ENCODE results near the gene RNF123.
"Not testable (repeated sequence)": the region's sequence is repeated elsewhere in the genome, so short reads cannot be mapped to it uniquely, and the experiment has no call there.

Gene RNF123

DNA sequence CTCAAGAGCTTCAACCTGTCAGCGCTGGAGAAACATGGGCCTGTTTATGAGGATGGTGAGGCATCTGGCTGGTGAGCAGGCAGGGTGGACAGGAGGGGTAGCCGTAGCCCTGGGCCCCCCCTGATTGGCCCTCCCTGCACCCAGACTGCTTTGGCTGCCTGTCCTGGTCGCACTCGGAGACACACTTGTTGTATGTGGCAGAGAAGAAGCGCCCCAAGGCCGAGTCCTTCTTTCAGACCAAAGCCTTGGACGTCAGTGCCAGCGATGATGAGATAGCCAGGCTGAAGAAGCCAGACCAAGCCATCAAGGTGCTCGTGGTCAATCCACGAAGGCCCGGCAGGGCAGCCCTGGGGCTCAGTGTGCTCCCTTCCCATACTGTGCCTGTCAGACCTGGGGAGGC, 13.4 kb upstream of the RNF123 start:
- FAIRE-seq: no peak
- DNase-seq (ENCODE audit: insufficient read length, low spot score): no peak

DNA sequence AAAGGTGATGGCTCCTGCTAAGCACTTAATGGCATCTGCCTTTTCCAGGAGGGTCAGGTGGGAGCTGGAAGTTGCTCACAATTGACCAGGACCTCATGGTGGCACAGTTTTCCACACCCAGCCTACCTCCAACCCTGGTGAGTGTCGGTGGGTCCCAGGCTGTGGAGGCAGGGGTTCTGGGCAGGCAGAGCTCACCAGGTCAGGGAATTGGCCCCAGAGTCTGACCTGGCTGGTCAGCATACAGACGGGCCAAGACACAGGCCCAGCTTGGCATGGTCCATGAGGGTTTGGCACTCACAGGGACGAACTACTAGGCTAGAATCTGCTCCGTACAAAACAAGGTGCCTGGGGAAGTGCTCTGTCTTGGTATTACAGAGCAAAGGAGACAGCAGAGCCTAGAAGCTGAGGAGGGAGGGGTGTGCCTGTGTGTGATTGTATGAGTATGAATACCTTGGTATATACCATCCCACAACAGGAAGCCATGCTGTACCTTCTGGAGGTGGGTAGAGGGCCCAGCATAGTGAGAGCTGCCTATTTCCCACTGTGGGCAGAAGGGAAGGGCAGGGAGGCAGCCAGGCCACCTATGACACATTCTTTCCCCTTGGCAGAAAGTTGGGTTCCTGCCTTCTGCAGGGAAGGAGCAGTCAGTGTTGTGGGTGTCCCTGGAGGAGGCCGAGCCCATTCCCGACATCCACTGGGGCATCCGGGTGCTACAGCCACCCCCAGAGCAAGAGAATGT, 8.7 kb upstream of the RNF123 start:
- FAIRE-seq (no peak), DNase-seq (ENCODE audit: insufficient read length, low spot score) (no peak)

DNA sequence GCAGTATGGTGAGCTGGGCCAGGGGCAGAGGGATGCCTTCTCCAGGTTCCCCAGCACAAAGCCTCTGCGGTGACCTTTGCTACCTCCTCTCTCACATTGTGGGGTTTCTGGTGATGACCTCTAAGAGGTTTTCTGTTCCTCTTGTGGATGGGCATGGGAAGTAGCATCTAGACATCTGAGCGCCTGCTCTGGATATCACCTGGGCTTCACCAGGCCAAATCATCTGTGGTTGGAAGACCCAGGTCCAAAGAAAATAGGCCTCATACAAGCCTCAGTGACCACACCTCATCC, 8.2 kb upstream of the RNF123 start:
- no peak for FAIRE-seq
- DNase-seq (ENCODE audit: insufficient read length, low spot score): no peak

DNA sequence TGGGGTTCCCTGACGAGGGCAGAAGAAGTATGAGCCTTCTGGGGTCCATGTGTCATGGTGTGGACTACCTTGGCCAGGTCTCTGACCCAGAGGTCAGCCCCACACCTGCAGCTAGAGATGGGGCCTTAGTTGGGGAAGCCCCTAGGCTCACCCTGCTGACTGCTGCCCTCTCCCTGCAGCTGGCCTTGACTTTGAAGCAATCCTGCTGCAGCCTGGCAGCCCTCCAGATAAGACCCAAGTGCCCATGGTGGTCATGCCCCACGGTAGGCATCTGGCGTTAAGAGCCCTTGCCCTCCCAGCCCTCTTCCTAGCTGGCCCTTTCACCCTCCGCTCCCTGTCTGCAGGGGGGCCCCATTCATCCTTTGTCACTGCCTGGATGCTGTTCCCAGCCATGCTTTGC, 7.8 kb upstream of the RNF123 start:
- FAIRE-seq (no peak), DNase-seq (ENCODE audit: insufficient read length, low spot score) (no peak)

DNA sequence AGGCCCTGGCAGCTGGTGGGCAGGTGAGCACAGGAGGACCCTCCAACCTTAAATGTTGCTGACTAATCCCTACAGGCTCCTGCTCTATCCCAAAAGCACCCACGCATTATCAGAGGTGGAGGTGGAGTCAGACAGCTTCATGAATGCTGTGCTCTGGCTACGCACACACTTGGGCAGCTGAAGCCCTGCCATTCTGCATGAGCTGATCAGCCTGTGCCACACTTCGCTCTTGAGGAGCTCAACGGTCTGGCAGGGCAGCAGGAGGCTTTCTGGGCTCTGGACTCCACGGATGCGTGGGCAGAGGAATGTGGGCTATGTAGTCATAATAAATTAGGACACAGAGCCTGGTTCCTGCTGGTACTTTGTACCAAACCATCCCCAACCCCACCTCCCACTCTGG, 6.2 kb upstream of the RNF123 start:
- no peak for FAIRE-seq

DNA sequence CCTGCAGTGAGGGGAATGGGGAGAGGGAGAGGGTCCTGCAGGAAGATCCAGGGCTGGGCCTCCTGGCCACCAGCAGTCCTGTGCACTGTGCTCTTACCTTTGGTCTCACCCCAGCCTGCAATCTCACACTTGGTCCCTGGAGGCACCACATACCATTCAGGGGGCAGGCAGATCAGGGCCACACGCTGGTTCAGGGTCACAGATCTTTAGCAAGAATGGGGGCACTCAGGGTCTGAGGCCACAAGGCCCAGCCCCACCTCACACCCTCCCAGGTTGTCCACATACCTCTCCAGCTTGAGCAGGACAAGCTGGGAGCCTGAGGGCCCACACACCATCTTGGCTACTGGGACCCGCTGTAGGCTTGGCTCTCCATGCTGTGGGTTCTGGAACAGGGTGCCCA, 4.9 kb upstream of the RNF123 start:
- FAIRE-seq; DNase-seq (ENCODE audit: insufficient read length, low spot score): not testable (repeated sequence)

More for the DNA sequence above, 6.2 kb upstream of the RNF123 start:
- DNase-seq (ENCODE audit: insufficient read length, low spot score): no peak

DNA sequence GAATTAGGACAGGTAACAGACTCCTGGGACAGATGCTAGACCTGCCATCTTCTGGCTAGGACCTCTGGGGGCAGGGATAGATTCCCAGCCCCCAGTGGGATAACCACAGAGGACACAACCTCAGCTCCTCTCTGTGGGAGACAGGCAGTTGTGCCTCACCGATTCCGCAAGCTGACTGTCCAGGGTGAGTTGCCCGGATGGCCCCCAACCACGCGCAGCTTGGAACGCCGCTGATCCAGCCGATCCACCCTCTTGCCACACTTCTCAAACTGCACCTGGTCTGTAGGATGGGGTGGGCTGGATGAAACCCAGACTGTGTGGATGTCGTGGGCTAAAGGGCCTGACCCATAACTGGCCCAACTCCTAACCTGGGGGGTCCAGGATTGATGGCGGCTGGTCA, 4.3 kb upstream of the RNF123 start:
- FAIRE-seq; DNase-seq (ENCODE audit: insufficient read length, low spot score): not testable (repeated sequence)

DNA sequence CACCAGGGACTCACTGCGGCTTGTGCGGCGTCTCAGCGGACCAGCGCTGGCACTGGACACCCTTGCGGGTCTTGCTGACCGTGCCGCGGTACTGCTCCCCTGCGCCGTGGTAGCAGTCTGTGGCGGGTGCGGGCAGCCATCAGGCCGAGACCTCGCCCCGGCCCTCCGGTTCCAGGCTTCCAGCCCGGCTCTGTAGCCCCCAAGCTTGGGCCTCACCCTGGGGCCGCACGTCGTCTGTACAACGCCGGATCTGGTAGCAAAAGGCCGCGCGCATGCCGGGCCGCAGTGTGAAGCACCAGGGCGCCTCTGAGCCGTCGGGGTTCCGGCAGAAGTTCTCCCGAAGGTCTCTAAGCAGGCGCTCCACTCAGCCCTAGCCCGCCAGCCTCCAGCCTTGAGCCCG, 3.5 kb upstream of the RNF123 start:
- DNase-seq (ENCODE audit: insufficient read length, low spot score); FAIRE-seq: not testable (repeated sequence)

DNA sequence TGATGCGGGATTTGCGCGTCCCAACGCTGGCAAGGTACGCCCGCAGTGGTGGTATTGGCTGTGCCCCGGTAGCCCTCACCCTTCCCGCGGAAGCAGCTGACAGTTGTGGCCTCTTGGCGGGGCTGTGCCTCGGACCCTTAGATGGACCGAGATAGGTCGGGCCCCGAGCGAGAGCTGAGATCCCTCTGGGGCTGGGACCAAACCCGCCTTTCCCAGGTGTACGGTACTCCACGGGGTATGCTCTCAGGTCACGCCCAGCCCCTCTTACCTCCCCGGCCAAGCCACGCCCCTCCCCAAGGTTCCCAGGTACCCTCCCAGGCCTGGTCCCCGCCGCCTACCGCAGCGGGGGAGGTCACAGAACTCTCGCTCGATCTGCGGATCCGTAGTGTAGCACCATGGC, 3.0 kb upstream of the RNF123 start:
- not testable (repeated sequence) for FAIRE-seq; DNase-seq (ENCODE audit: insufficient read length, low spot score)

DNA sequence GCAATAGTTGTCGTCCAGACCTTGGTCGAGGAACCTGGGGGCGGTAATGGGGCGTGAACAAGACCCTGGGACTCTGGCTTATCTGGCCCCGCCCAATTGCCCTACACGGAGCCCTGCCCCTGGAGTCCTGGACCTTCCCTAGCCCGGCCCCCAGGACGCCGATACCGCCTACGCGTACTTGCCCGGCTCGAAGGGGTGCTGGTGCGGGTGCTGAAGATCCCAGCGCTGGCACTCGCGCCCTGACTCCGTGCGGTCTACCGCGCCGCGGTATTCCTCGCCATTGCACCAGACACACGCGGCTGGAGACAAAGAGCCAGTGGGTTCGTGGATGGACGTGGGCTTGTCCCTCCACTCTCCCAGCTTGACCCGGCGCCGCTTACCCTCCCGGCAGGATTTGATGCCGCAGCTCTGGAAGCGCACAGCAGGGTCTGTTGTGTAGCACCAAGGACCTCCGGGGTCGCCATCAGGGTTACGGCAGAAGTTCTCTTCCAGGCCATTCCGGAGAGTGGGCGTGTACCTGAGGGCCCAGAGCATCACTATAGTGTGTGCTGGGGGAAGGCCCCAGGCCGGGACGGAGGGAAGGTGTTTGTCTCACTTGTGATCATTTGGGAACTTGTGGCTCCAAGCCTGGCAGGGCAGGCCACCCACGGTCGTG, 2.5 kb upstream of the RNF123 start:
- not testable (repeated sequence) for DNase-seq (ENCODE audit: insufficient read length, low spot score)

DNA sequence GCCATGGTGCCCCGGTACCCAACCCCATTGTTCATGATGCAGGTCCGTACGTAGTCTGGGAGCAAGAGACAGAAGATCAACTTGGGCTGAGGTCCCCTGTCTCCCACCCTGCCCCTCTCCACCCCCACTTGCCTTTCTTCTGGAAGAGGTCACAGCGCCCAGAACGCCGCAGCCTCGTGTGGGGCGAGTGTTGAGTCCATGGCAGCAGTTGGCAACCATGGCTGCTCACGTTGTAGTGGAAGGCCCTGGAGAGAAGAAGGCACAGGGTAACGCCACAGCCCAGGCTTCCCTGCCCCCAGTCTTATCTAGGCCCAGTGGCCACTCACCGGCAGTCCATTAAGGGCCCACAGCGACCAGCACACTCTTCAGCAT, 1.9 kb upstream of the RNF123 start:
- not testable (repeated sequence) for DNase-seq (ENCODE audit: insufficient read length, low spot score); FAIRE-seq

More for the DNA sequence above, 2.5 kb upstream of the RNF123 start:
- not testable (repeated sequence) for FAIRE-seq

DNA sequence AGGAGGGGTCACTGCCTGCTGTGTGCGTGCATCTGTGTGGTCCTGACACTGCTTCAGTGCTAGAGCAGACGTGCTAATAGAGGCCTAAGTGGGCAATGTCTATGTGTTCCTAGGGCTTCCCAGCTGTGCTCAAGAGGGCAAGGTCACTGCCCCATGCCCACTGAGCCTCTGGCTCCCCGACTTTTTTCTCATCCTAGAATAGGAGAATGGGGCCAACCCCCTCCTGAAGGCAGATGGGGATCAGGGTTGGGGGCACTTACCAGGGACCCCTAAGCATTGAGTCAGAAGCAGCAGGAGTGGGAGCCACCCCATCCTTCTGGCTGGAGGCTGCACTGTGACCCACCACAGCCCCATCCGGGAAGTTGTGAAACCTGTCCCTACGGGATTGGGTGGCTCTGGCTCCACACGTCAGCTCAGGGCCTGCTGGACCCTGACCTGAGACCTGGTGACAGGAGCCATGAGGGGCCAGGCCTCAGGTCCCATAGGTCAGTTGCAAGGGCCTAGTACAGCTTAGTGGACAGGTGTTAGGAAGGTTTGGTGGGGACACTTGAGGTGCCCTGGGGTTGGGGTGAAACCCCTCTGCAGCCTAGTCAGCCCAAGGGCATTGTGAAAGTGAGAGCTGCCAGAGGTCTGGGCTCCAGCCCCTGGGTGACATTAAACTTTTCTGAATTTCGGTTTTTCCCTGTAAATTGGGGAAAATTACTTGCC, 865 bp upstream of the RNF123 start:
- not testable (repeated sequence) for DNase-seq (ENCODE audit: insufficient read length, low spot score); FAIRE-seq

DNA sequence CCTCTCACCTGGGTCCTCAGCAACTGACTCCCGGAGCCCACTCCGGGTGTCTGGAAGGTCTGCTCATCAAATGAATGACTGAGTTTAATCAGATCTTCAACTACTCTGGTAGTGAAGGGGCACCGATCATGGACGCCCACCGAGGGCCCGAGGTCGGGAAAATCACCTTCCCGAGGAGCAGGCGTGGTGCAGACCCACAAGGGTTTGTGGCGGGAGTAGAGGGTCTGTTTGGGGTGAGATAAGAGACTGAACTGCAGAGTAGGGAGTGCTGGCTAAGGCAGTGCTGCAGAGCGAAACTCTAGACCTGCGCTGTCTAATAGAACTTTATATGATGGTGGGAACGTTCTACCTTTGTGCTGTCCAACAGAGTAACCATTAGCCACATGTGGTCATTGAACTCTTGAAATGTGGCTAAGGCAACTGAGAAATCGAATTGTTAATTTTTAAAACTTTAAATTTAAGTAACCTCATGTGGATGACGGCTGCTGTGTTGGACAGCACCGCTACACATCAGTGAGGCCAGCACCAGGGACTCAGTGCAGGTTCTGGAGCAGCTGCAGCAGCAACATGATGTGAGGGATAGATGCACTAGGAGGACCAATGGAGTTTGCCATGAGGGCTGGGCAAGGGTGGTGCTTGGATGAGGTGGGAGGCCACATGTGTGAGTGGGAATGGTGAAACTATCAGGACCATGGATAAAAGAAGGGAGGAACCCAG, 709 bp downstream of the RNF123 start:
- DNase-seq (ENCODE audit: insufficient read length, low spot score); FAIRE-seq: not testable (repeated sequence)

DNA sequence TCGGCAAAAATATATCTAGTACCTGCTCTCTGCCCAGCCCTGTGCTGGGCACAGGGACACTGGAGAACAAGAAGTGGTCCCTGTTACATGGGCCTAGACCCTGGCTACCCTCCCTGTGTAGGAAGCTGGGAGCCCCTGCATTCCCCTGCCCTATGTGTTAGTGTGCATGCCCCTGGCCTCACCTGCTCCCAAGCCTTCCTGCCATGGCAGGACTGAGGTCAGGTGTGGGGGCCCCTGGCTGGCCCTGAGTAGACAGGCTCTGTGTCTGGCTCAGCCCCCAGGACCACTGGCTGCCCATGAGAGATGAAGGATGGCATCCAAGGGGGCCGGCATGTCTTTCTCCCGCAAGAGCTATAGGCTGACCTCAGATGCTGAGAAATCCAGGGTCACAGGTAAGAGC, 1.5 kb downstream of the RNF123 start:
- DNase-seq (ENCODE audit: insufficient read length, low spot score); FAIRE-seq: not testable (repeated sequence)

DNA sequence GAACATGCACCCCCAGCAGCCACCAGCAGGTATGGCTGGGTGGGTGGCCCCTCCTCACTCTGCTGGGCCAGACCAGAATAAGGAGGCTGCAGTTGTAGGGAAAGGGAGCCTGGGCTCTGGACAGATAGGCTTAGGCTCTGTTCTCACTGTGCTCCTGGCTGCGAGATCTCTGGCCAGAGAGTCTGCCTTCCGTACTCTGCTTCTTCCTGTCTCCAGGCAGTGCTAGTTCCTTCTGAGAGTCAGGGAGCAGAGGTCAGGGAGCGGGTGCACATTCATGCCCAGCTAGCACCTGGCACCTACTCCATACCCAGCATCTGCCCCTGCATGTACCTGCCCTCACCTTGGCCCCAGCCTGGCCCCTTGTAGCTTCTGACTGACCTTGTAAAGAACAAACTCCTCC, 2.1 kb downstream of the RNF123 start:
- not testable (repeated sequence) for DNase-seq (ENCODE audit: insufficient read length, low spot score); FAIRE-seq

DNA sequence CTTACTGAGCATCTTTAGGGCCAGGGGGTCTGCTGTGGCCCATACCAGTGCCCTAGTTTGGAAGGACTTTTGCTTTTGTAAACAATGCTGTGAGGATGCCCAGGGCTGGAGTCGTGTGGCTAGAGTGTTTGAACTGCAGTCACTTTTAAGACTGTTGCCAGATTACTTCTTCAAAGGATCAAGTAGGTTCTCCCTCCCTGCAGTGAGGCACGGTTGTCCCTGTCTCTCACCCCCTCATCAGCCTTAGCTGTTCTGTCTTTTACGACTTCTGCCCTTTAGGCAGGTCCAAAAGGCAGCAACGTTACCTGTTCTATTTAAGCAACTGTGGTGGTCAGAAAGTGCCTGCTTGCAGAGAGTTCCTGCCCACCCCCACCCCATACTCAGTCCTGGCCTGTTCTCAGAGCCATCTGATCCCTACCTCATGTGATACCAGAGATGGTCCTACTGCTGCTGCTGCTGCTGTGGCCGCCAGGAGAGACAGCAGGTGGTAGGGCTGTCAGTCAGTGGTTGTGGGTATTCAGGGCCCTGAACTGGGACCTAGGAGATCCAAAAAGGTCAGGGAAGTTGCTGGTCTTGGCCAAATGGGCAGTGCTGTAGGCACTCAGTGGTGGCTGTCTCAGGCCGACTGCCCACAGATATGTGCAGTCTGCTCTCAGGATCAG, 5.2 kb downstream of the RNF123 start:
- FAIRE-seq; DNase-seq (ENCODE audit: insufficient read length, low spot score): not testable (repeated sequence)

DNA sequence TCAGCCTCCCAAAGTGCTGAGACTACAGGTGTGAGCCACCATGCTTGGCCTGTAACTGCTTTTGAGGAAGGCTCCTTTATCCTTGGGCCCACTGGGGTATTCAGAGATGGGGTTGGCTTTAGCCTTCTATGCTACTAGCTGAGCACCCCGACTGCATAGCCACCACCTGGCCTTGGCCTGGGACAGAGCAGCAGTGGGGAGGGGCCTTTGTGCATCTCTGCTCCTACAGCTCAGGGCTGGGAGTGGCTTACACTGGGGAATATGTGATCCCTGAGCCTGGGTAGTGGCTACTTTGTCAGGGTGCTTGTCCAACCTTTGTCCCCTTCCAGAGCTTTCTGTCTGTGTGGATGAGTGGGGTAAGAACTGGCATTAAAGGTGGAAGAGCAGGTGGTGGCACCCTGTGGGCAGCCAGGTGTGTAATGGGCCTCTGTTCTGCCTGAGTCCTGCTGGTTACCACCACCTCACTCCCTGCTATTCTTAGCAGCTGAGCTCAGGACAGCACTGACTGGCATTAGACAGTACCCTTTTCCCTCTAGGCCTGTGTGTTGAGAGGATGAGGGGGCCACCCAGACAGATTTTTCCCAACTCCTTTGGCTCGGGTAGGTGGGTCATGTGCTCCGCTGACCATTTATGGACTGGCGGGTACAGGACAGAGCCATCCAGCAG, 6.1 kb downstream of the RNF123 start:
- not testable (repeated sequence) for DNase-seq (ENCODE audit: insufficient read length, low spot score); FAIRE-seq

DNA sequence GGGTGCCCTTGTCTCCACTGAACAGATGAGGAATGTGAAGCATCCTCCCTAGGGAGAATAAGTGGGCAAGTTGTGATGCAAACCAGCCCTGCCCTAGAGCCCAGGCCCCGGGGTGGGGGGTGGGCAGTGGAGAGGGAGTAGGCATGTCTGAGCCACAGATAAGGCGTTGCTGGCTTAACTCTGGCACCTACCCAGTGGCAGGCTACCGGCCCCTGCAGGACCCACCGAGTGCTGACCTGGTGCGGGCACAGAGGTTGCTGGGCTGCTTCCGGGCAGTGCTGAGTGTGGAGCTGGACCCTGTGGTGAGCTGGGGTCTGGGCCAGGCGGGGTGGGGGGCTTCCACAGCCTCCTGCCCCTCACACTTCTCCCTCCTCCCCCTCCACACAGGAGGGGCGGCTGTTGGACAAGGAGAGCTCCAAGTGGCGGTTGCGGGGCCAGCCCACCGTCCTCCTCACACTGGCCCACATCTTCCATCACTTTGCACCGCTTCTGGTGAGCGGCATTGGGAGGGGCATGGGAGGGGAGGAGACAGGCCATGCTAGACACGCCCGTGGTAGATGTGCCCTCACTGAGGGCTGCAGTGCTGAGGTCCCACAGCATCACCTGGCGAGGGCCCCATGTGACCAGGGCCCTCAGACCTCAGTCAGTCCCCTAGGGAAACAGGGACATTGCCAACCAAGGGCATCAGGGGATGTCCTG, 10.1 kb downstream of the RNF123 start:
- no peak for DNase-seq (ENCODE audit: insufficient read length, low spot score)
- FAIRE-seq: no peak

DNA sequence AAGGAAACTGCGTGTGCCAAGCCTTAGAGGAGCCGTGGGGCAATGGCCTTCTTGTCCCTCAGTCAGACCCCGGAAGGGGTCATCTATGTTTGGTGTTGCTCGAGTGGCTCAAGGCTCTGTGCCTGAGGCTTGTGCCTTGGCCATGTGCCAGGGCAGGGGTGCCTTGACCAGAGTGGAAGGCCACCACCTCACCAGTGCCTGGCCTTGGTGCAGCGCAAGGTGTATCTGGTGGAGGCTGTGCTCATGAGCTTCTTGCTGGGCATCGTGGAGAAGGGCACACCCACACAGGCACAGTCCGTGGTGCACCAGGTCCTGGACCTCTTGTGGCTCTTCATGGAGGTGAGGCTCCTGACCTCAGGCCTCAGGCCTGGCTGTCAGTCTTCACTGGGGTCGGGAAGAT, 10.7 kb downstream of the RNF123 start:
- DNase-seq (ENCODE audit: insufficient read length, low spot score) (no peak), FAIRE-seq (no peak)
